IPS-18a (cell line): Measurements from ENCODE around the gene SEBOX.

Source experiments
- H3K27ac ChIP-seq: one replicate; pipeline ENCODE4 v1.5.1; 2013; ENCODE audit warnings: low read length
- H3K27me3 ChIP-seq: one replicate; pipeline ENCODE4 v1.6.1; 2013; ENCODE audit warnings: mild to moderate bottlenecking, low read length; ENCODE audit not compliant: control insufficient read depth, insufficient read depth
- H3K36me3 ChIP-seq: one replicate; pipeline ENCODE4 v1.6.1; 2013; ENCODE audit warnings: low read depth, low read length; ENCODE audit not compliant: control insufficient read depth
- H3K4me1 ChIP-seq: one replicate; pipeline ENCODE4 v1.6.1; 2013; ENCODE audit warnings: low read depth, low read length; ENCODE audit not compliant: control insufficient read depth
- H3K4me3 ChIP-seq: one replicate; pipeline ENCODE4 v1.5.1; 2013; ENCODE audit warnings: low read length
- H3K9ac ChIP-seq: one replicate; pipeline ENCODE4 v1.6.1; 2013; ENCODE audit warnings: mild to moderate bottlenecking, low read length, moderate library complexity
- H3K9me3 ChIP-seq: one replicate; pipeline ENCODE4 v1.6.1; 2013; ENCODE audit warnings: low read depth, low read length; ENCODE audit not compliant: control insufficient read depth

The SEBOX gene

GRCh38 chr17:28334666-28335200 is 30.3 kb downstream of the SEBOX start:
- Histone ChIP-seq H3K27me3 (no peaks in the 10 kb centered on the region), H3K36me3 (no peaks in the 10 kb centered on the region), H3K27ac (peak overlapping the region; percentile 37), H3K4me3 (peak overlapping the region; percentile 83), H3K4me1 (peaks cover 9% of the 10 kb centered on the region), H3K9me3 (no peaks in the 10 kb centered on the region), H3K9ac (peak overlapping the region; percentile 75)

- Histone ChIP-seq H3K9ac (no peak overlapping the region), H3K4me1 (peaks cover 9% of the 10 kb centered on the region), H3K27me3 (no peaks in the 10 kb centered on the region), H3K9me3 (no peaks in the 10 kb centered on the region), H3K4me3 (no peak overlapping the region), H3K36me3 (peaks cover 3% of the 10 kb centered on the region), H3K27ac (no peak overlapping the region)
Measured at GRCh38 chr17:28334171-28334570, 30.8 kb downstream of the SEBOX start.

- Histone ChIP-seq H3K36me3 (peaks cover 12% of the 10 kb centered on the region), H3K9ac (no peak overlapping the region), H3K9me3 (no peaks in the 10 kb centered on the region), H3K4me1 (peaks cover 9% of the 10 kb centered on the region), H3K4me3 (no peak overlapping the region), H3K27ac (no peak overlapping the region), H3K27me3 (no peaks in the 10 kb centered on the region)
Measured at GRCh38 chr17:28333083-28333746, 31.8 kb downstream of the SEBOX start.

- H3K4me3 ChIP-seq = no peak overlapping the region
- H3K27me3 ChIP-seq = no peaks in the 10 kb centered on the region
- no peak overlapping the region for H3K27ac ChIP-seq
- peaks cover 25% of the 10 kb centered on the region for H3K36me3 ChIP-seq
- no peak overlapping the region for H3K9ac ChIP-seq
- H3K9me3 ChIP-seq = no peaks in the 10 kb centered on the region
- peaks cover 7% of the 10 kb centered on the region for H3K4me1 ChIP-seq
Measured at GRCh38 chr17:28331891-28332420, 33.0 kb downstream of the SEBOX start.

DNA sequence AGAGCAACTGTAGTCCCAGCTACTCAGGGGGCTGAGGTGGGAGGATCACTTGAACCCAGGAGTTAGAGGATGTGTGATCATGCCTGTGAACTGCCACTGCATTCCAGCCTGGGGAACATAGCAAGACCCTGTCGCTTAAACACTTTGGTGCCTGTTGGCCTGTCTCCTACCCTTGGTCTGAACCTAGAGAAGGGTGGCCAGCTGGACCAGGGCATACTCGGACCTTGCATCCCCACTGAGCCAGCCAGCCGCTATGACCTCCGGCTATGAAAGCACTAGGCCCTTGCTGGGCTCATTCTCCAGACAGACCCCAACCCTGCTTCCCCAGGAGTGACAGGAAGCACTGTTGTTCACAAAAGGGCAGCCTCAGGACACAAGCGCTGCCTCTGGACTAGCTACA is 34.3 kb downstream of the SEBOX start:
- Histone ChIP-seq H3K4me3 (no peak overlapping the region), H3K36me3 (peaks cover 38% of the 10 kb centered on the region), H3K4me1 (no peaks in the 10 kb centered on the region), H3K27ac (no peak overlapping the region), H3K27me3 (no peaks in the 10 kb centered on the region), H3K9me3 (no peaks in the 10 kb centered on the region), H3K9ac (no peak overlapping the region)

DNA sequence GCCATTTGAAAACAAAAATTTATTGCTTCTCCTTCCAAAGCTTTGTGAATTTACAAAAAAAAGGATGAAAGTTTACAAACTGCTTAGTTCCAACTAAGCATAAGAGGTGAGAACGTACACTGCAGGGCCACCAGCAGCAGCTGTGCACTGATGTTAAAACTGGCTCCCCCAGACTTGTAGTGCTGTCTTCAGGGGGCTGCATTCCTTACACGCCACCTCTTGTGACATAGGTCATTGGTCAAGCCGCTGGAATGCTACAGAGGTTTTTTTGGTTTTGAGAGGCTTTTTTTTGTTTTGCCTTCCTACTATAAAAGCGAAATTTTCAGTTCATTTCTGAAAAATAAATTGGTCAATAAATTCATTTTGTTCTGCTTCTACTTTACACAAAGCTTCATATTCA is 36.7 kb downstream of the SEBOX start:
- Histone ChIP-seq H3K27me3 (no peaks in the 10 kb centered on the region), H3K27ac (no peak overlapping the region), H3K4me3 (no peak overlapping the region), H3K36me3 (peaks cover 41% of the 10 kb centered on the region), H3K4me1 (no peaks in the 10 kb centered on the region), H3K9ac (no peak overlapping the region), H3K9me3 (no peaks in the 10 kb centered on the region)

DNA sequence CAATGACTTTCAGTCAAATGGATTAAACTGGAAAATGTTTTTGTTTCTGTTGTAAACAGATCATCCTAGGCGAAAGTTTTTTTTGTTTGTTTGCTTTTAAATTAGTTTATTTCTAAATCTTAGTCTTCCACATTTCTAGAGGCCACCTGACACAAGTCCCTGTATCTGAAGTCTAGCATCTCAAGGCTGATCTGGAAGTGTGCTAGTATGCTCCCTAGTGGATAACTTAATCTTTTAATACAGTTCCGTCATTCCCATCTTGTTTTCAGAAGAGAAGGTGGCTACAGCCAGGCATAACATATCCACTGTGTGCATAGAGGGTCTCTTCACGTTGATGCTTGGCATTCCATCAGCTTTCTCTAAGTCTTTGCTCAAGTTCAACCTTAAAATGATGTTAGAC is 37.3 kb downstream of the SEBOX start:
- Histone ChIP-seq H3K9ac (no peak overlapping the region), H3K36me3 (peaks cover 45% of the 10 kb centered on the region)

DNA sequence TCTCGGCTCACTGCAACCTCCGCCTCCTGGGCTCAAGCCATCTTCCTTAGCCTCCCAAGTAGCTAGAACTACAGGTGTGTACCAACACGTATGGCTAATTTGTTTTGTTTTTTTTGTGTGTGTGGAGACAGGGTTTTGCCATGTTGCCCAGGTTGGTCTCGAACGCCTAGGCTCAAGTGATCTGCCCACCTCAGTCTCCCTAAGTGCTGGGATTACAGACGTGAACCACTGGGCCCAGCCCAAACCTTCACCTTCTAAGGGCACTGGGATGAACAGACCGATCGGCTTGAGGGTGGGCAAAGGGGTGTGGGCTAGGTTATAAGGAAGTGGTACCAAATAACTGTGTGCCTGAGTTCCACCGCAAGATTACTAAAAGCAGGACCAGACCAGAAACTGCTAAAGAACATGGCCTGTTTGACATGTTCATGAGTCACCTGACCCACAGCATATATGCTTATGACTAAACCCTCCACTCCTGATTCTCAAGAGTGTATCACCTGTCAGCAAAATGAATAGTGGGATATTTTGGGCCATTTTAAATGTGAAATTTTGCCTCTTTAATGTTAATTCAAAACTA is 37.9 kb downstream of the SEBOX start:
- Histone ChIP-seq H3K9me3 (no peaks in the 10 kb centered on the region), H3K27me3 (no peaks in the 10 kb centered on the region), H3K9ac (no peak overlapping the region), H3K4me1 (peaks cover 3% of the 10 kb centered on the region), H3K4me3 (no peak overlapping the region), H3K36me3 (peaks cover 47% of the 10 kb centered on the region), H3K27ac (no peak overlapping the region)

More for the DNA sequence above, 37.3 kb downstream of the SEBOX start:
- Histone ChIP-seq H3K4me1 (peaks cover 3% of the 10 kb centered on the region), H3K4me3 (no peak overlapping the region), H3K27me3 (no peaks in the 10 kb centered on the region), H3K9me3 (no peaks in the 10 kb centered on the region), H3K27ac (no peak overlapping the region)

- H3K9me3 ChIP-seq = no peaks in the 10 kb centered on the region
- H3K27ac ChIP-seq = no peak overlapping the region
- H3K4me3 ChIP-seq = no peak overlapping the region
- H3K36me3 ChIP-seq = peaks cover 47% of the 10 kb centered on the region
- H3K27me3 ChIP-seq = no peaks in the 10 kb centered on the region
- H3K9ac ChIP-seq = no peak overlapping the region
- H3K4me1 ChIP-seq = peaks cover 3% of the 10 kb centered on the region
Measured at GRCh38 chr17:28326114-28326513, 38.9 kb downstream of the SEBOX start.

GRCh38 chr17:28325211-28325610 is 39.8 kb downstream of the SEBOX start:
- Histone ChIP-seq H3K9ac (no peak overlapping the region), H3K36me3 (peaks cover 47% of the 10 kb centered on the region), H3K27ac (no peak overlapping the region), H3K27me3 (no peaks in the 10 kb centered on the region), H3K9me3 (no peaks in the 10 kb centered on the region), H3K4me3 (no peak overlapping the region), H3K4me1 (peaks cover 8% of the 10 kb centered on the region)

DNA sequence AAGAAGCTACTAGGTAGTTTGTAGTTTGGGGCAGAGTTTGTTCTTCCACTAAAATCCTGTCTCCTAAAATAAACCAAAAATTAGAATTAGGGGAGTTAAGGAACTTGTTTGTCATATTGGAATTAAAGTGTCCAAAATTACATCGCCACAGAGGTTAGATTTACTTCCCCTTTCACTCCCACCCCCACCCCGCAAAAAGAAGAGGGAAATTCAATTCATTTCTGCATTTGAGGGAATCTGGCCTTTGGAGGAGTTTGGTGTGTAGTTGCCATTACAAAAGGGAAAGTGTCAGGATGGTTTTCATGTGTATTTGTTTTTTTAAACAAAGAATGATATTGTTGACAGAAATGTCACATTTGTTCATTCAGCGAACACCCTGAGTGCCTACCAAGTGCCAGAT is 40.2 kb downstream of the SEBOX start:
- Histone ChIP-seq H3K9me3 (no peaks in the 10 kb centered on the region), H3K27ac (no peak overlapping the region), H3K27me3 (no peaks in the 10 kb centered on the region), H3K4me1 (peaks cover 8% of the 10 kb centered on the region), H3K4me3 (no peak overlapping the region), H3K9ac (no peak overlapping the region), H3K36me3 (peaks cover 47% of the 10 kb centered on the region)
